ENCODE results near the gene MEIOC. TPM values are rescaled to one million over a fixed set of nuclear protein-coding genes. Genes with fewer than 3 reads are reported as not detected.

MEIOC gene
- total RNA-seq, 1 donor from 2014 or later, result not detected

DNA sequence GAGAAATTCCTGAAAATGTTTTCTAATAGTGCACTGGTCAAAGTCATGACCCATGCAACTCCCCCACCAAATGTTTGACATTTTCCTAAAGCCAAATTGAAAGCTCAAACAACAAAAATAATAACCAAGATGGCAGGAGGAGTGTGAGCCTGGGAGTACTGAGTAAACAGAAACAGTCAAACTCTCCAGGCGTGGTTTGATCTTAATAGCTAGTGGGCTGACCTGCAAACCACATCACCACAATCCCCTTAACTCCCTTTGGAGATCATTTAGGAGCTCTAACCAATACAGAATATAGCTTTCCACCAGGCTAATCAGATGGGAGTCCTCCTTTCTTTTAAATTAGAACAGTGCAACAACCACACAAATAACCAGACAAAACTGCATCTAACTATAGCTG lies 19.2 kb upstream of the MEIOC start:
- Histone ChIP-seq H3K4me1 (no peaks in the 10 kb centered on the region), H3K9me3 (no peaks in the 10 kb centered on the region), H3K27me3 (ENCODE audit: low read depth) (peaks cover 14% of the 10 kb centered on the region), H3K36me3 (no peaks in the 10 kb centered on the region), H3K27ac (no peak overlapping the region), H3K4me3 (no peak overlapping the region)
- DNase-seq, result no peak
- TF ChIP-seq, protein P1, sequence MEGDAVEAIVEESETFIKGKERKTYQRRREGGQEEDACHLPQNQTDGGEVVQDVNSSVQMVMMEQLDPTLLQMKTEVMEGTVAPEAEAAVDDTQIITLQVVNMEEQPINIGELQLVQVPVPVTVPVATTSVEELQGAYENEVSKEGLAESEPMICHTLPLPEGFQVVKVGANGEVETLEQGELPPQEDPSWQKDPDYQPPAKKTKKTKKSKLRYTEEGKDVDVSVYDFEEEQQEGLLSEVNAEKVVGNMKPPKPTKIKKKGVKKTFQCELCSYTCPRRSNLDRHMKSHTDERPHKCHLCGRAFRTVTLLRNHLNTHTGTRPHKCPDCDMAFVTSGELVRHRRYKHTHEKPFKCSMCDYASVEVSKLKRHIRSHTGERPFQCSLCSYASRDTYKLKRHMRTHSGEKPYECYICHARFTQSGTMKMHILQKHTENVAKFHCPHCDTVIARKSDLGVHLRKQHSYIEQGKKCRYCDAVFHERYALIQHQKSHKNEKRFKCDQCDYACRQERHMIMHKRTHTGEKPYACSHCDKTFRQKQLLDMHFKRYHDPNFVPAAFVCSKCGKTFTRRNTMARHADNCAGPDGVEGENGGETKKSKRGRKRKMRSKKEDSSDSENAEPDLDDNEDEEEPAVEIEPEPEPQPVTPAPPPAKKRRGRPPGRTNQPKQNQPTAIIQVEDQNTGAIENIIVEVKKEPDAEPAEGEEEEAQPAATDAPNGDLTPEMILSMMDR (IDR thresholded peaks at IDR 0.05), result no peak
- intact Hi-C loops (cut with DNase I), result loop anchor here (5.0 kb wide), 1 partner anchor 105 kb away; no protein-coding TSS in a partner anchor
- no peak for ATAC-seq

DNA sequence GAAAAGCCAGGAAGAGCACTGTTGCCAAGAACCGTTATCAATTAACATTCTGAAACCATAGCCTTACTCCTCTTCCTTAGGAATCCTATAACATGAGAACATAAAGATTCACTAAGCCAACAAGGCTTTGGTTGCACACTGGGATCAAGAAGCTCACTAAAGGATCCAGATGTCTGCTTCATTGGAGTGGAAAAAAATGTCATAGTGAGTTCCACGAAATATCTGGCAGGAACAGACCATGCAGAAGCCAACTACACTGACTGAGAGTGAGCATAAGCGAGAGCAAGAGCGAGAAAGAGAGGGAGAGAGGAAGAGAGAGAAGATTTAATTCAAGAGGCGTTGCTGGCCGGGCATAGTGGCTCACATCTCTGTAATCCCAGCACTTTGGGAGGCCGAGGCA lies 13.4 kb upstream of the MEIOC start:
- H3K27me3 ChIP-seq (ENCODE audit: low read depth), result peaks cover 10% of the 10 kb centered on the region
- no peaks in the 10 kb centered on the region for H3K9me3 ChIP-seq
- TF ChIP-seq, protein P1 (IDR thresholded peaks at IDR 0.05), result no peak
- no peaks in the 10 kb centered on the region for H3K36me3 ChIP-seq
- no peak for DNase-seq
- H3K27ac ChIP-seq, result no peak overlapping the region
- no peak overlapping the region for H3K4me3 ChIP-seq
- ATAC-seq, result no peak
- intact Hi-C loops (cut with DNase I), result no loop called here
- no peaks in the 10 kb centered on the region for H3K4me1 ChIP-seq

DNA sequence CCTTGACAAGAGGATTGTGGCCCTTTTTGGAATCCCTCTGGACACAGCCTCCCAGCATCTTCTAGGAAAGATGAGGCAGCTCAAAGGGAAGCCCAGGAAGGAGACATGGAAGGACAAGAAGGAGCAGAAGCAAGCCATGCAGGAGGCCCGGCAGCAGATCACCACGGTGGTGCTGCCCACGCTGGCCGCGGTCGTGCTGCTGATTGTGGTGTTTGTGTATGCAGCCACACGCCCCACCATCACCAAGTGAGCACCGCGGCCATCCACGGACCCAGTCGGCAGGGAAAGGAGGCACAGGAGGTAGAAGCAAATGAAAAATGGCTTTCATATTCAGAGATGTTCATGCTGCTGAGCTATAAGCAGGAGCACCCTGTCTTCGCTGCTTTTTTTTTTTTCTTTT lies 10.9 kb upstream of the MEIOC start:
- ATAC-seq, result no peak
- no peak for DNase-seq
- no peaks in the 10 kb centered on the region for H3K4me1 ChIP-seq
- no peaks in the 10 kb centered on the region for H3K9me3 ChIP-seq
- no peak overlapping the region for H3K27ac ChIP-seq
- H3K4me3 ChIP-seq, result no peak overlapping the region
- TF ChIP-seq, protein P1 (IDR thresholded peaks at IDR 0.05), result no peak
- H3K27me3 ChIP-seq (ENCODE audit: low read depth), result no peaks in the 10 kb centered on the region
- intact Hi-C loops (cut with DNase I), result no loop called here
- H3K36me3 ChIP-seq, result no peaks in the 10 kb centered on the region

DNA sequence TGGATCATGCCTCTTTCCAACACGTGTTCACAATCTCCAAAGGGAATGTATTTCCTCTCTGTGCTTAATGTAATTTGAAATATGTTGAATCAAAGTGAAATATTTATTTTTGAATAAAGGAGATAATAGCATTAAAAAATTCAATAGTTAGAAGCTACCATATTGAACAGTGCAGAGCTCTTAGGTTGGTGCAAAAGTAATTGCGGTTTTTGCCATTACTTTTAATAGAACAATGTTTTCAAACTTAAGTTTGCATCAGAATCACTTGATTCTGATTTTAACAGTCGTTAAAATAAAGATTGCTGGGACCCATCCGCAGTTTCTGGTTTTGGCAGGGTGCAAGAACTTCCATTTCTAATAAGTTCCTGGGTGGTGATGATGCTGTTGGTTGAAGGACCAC lies 10.0 kb upstream of the MEIOC start:
- Histone ChIP-seq H3K9me3 (no peaks in the 10 kb centered on the region), H3K27ac (no peak overlapping the region), H3K4me1 (no peaks in the 10 kb centered on the region), H3K36me3 (no peaks in the 10 kb centered on the region), H3K27me3 (ENCODE audit: low read depth) (no peaks in the 10 kb centered on the region), H3K4me3 (no peak overlapping the region)
- DNase-seq (no peak), ATAC-seq (no peak)
- intact Hi-C loops (cut with DNase I), result no loop called here
- TF ChIP-seq, protein P1 (IDR thresholded peaks at IDR 0.05), result no peak

DNA sequence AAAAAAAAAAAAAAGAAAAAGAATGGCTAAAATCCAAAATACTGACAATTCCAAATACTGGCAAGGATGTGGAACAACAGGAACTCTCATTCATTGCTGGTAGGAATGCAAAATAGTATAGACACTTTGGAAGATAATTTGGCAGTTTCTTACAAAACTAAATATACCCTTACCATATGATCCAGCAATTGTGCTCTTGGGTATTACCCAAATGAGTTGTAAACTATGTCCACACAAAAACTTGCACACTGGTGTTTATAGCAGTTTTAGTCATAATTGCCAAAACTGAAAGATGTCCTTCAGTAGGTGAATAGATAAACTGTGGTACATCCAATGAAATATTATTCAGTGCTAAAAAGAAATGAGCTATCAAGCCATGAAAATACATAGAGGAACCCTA lies 8.5 kb upstream of the MEIOC start:
- H3K27me3 ChIP-seq (ENCODE audit: low read depth), result peaks cover 6% of the 10 kb centered on the region
- DNase-seq (no peak), ATAC-seq (no peak)

More for the DNA sequence above, 8.5 kb upstream of the MEIOC start:
- intact Hi-C loops (cut with DNase I), result no loop called here
- TF ChIP-seq, protein P1 (IDR thresholded peaks at IDR 0.05), result no peak
- Histone ChIP-seq H3K36me3 (no peaks in the 10 kb centered on the region), H3K27ac (no peak overlapping the region), H3K9me3 (no peaks in the 10 kb centered on the region), H3K4me1 (no peaks in the 10 kb centered on the region), H3K4me3 (no peak overlapping the region)

All from lower lobe of right lung (tissue), 2 donors.